ENCODE measurements around the gene SCN4B. TPM values are rescaled to one million over a fixed set of nuclear protein-coding genes. Genes with fewer than 3 reads are reported as not detected.

SCN4B gene
- total RNA-seq, 1 donor: 0.10 TPM

DNA sequence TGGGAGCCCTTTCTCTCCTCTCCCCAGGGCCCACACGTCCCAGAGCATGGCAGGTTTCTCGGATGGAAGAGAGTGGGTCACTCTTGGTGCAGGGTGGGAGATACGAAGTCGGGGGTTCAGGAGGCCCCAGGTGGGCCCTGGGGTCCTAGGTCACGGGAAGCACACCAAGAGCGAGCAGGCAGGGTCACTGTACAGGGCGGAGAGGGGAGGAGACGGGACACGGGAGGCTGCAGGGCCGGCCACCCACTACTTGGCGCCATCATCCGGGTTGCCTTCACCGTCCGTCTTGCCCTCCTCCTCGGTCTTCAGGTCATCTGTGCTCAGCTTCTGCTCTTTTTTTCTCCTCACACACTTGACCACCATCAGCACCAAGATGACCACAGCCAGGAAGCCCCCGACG, 14.0 kb upstream of the SCN4B start:
- Histone ChIP-seq H3K27me3 (ENCODE audit: insufficient read depth, low read length) (no peaks in the 10 kb centered on the region), H3K4me1 (ENCODE audit: insufficient read depth, low read length) (peaks cover 4% of the 10 kb centered on the region), H3K4me3 (ENCODE audit: low read length) (no peak overlapping the region), H3K9me3 (ENCODE audit: low read depth, low read length) (no peaks in the 10 kb centered on the region)

DNA sequence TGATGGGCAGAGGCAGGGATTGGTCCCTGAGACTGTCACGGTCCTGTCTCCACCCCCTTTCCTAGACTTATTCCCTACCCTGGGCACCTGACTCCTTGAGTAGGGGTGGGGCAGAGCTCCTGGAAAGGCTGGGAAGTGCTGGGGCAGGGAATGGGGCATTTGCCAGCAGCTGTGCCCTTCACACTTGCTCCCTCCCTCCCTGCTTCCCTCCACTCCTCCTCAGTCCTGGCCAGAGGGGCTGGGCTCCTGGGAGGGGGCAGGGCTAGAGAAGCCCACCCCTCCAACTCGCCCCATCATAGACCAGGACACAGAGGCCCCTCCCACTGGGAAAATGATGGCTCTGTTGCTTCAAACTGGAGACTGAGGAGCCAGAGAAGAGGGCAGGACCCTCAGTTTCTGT, 12.3 kb upstream of the SCN4B start:
- no peaks in the 10 kb centered on the region for H3K4me1 ChIP-seq (ENCODE audit: insufficient read depth, low read length)

DNA sequence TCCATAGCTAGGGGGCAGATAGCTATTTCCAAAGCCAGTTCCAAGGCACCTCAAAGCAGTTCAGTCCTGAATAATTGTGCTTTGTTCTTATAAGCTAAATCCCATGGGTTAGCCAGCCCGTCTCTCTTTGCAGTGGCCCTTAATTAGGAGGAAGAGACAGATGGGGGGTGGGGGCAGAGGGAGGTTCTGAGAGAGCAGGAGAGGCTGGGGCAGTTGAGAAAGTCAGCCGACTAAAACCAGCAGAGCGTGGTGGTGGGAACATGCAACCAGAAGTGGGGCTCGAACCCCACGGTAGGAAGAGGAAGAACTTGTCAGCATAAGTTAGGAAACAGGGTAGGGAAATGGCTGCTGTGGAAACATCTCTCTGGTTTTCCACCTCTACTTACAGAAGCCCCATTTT, 10.9 kb upstream of the SCN4B start:
- Histone ChIP-seq H3K9me3 (ENCODE audit: low read depth, low read length) (no peaks in the 10 kb centered on the region), H3K4me3 (ENCODE audit: low read length) (no peak overlapping the region), H3K27me3 (ENCODE audit: insufficient read depth, low read length) (peaks cover 2% of the 10 kb centered on the region), H3K4me1 (ENCODE audit: insufficient read depth, low read length) (no peaks in the 10 kb centered on the region)

More for the DNA sequence above, 12.3 kb upstream of the SCN4B start:
- Histone ChIP-seq H3K27me3 (ENCODE audit: insufficient read depth, low read length) (no peaks in the 10 kb centered on the region), H3K4me3 (ENCODE audit: low read length) (no peak overlapping the region), H3K9me3 (ENCODE audit: low read depth, low read length) (no peaks in the 10 kb centered on the region)

DNA sequence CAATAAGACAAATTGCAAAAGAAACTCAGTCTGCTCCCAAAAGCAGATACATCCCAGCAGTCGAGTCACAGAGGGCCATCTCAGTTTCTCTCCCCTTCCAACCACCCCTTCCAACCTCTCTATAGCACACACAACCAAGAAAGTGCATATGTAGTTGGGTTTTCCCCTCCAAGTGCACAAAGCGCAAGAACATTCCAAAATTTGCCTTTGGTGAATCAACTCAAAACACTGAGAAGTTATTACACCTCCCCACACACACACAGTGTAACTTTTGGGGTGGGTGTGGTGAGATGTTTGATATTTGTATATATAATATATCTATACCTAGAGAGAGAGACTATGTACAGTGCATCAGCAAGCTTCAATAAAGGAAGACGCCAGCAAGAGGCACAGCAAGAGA, 10.2 kb upstream of the SCN4B start:
- no peak overlapping the region for H3K4me3 ChIP-seq (ENCODE audit: low read length)
- H3K9me3 ChIP-seq (ENCODE audit: low read depth, low read length): no peaks in the 10 kb centered on the region
- peaks cover 2% of the 10 kb centered on the region for H3K27me3 ChIP-seq (ENCODE audit: insufficient read depth, low read length)
- no peaks in the 10 kb centered on the region for H3K4me1 ChIP-seq (ENCODE audit: insufficient read depth, low read length)

DNA sequence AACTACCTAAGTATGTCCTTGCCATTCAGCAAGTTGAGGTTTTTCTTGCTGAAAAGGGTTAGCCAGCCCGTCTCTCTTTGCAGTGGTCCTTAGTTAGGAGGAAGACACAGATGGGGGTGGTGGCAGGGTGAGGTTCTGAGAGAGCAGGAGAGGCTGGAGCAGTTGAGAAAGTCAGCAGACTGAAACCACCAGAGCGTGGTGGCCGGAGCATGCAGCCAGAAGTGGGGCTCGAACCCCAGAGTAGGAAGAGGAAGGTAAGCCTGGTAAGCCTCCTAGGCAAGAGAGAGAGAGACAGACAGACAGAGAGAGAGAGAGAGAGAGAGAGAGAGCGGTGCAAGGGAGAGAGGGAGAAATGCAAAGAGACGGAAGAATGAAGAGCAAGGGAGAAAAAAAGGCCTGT, 9.2 kb upstream of the SCN4B start:
- Histone ChIP-seq H3K4me1 (ENCODE audit: insufficient read depth, low read length) (peaks cover under 1% of the 10 kb centered on the region), H3K4me3 (ENCODE audit: low read length) (no peak overlapping the region), H3K9me3 (ENCODE audit: low read depth, low read length) (no peaks in the 10 kb centered on the region), H3K27me3 (ENCODE audit: insufficient read depth, low read length) (peaks cover 8% of the 10 kb centered on the region)

DNA sequence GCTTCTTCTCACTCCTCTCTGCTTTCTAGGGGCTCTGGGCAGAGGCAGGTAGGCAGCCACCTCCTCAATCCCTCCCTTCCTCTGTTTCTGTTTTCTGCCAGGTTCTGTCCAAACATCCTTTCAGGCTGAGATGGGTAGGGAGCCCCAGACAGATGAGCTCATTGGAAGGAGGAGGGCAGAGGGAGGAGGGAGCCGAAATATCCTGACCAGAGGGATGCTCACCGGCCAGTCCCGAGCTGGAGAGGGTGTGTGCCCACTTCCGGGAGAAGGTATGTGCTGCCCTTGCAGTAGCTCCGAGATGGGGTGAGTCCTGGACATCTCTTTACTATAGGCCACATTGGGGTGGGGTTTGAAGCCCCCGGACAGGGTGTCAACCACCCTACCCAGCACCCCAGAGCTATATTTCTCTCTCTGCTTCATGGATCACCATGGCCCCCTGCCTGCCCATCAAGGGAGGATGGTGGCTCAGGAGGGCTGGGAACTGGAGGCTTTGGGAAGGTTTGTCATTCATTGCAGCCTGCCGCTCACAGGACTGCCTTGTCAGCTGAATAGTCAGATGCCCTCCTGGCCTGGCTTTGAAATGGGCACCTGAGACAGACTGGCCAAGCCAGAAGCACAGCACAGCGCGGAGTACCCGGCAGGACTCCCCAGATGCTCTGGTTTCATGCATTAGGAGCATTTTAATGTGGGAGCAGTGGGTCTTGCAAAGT, 4.7 kb upstream of the SCN4B start:
- Histone ChIP-seq H3K4me3 (ENCODE audit: low read length) (no peak overlapping the region), H3K27me3 (ENCODE audit: insufficient read depth, low read length) (peaks cover 48% of the 10 kb centered on the region), H3K9me3 (ENCODE audit: low read depth, low read length) (no peaks in the 10 kb centered on the region), H3K4me1 (ENCODE audit: insufficient read depth, low read length) (peaks cover 13% of the 10 kb centered on the region)

DNA sequence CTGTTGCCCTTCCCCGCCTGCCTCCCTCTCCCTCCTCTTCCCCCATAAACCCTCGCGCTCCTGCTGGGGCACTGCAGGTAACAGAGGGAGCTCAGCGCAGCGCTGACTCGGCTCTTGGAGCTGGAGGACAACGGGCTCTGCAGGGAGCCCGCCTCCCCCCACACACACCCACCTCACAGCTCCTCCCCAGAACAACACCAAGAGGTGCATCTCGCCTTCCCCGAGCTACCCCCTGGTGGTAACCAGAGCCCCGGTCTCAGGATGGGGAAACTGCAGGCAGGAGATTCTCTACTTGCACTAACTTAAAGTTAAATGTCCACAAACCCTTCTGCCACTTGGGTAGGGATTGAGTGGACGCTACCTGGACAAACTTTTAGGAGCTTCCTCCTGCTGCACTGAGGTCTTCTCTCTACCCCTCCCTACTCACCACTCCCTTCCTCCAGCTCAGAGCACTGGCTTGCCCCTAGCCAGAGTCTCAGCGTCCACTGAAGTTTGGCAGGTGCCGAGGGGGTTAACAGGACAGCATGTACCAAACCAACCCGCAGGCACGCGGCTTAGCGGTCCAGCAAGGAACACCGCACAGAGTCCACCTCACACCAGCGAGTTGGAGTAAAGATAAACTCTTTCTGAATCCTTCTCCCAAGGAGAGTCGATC, 4.0 kb upstream of the SCN4B start:
- Histone ChIP-seq H3K4me1 (ENCODE audit: insufficient read depth, low read length) (peaks cover 15% of the 10 kb centered on the region), H3K27me3 (ENCODE audit: insufficient read depth, low read length) (peaks cover 55% of the 10 kb centered on the region), H3K4me3 (ENCODE audit: low read length) (no peak overlapping the region), H3K9me3 (ENCODE audit: low read depth, low read length) (no peaks in the 10 kb centered on the region)

DNA sequence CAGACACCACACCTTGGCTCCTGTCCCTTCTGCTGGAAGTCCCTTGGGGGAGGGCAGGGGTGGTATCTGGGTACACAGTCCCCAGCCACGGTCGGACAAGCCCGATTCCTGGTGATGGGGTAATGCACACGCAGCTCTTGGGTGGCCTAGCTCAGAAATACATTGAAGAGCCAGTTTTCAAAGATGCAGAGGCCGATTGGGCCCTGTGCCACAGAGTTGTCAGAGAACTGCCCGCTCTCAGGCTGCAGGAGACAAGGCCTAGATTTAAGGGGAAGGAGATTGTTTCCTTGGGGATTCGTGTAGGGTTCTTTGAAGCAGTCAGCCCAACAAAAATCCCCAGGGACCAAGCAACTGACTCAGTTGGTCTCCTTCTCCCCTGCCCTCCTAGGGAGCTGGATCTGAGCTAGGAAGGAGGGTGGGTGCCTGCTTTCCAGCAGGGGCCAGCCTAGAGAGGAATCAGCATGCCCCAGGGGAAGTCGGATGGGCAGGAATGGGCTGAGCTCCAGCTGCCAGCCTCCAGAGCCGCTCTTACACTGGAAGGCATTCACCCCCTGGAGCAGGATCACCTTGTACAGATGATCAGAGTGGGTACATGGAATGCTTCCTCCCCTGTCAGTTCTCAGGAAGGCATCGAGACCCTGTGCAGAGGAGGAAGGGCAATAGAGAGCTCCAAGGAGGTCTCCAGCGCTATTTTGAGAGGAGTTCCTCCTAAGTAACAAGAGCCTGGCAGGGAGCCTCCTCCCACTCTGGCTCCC, 3.3 kb upstream of the SCN4B start:
- H3K4me3 ChIP-seq (ENCODE audit: low read length): no peak overlapping the region
- H3K9me3 ChIP-seq (ENCODE audit: low read depth, low read length): no peaks in the 10 kb centered on the region
- peaks cover 15% of the 10 kb centered on the region for H3K4me1 ChIP-seq (ENCODE audit: insufficient read depth, low read length)
- H3K27me3 ChIP-seq (ENCODE audit: insufficient read depth, low read length): peaks cover 62% of the 10 kb centered on the region

DNA sequence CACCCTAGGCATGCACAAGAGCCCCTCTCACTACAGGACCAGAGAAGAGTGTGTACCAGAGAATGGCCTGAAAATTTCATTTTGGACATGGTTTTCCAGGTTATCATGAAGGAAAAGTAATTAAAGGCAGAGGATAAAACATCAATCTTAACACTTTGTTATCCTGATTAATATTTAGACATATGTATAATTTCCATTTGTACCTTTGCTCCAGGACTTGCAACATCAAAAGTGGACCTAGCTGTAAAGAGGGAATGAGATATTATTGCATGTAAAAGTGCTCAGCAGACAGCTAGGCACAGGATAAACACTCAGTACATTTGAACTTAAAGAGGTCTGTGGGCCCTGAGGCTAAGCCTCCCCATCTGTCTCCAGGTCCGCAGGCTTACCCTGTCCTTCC, 2.0 kb upstream of the SCN4B start:
- H3K4me1 ChIP-seq (ENCODE audit: insufficient read depth, low read length): peaks cover 15% of the 10 kb centered on the region
- H3K9me3 ChIP-seq (ENCODE audit: low read depth, low read length): no peaks in the 10 kb centered on the region
- no peak overlapping the region for H3K4me3 ChIP-seq (ENCODE audit: low read length)
- H3K27me3 ChIP-seq (ENCODE audit: insufficient read depth, low read length): peaks cover 67% of the 10 kb centered on the region

DNA sequence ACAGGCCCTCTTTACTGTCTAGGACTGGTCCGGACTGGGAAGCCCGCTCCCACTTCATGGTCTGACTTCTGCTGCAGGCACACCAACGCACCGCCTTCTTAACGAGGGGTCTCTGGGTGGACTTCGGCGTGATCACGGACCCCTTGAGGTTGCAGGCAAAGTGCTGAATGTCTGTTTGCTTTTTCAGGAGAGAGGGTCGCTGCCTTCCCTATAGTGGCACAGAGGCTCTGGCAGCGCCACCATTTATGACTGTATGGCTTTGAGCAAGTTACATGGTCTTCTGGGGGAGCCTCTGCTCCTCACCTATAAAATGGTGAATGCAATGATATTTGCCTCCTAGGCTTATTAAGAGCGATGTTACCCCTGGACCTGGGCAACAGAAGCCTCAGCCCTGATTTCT, 1.4 kb upstream of the SCN4B start:
- Histone ChIP-seq H3K27me3 (ENCODE audit: insufficient read depth, low read length) (peaks cover 66% of the 10 kb centered on the region), H3K4me1 (ENCODE audit: insufficient read depth, low read length) (peaks cover 15% of the 10 kb centered on the region), H3K9me3 (ENCODE audit: low read depth, low read length) (no peaks in the 10 kb centered on the region), H3K4me3 (ENCODE audit: low read length) (no peak overlapping the region)

DNA sequence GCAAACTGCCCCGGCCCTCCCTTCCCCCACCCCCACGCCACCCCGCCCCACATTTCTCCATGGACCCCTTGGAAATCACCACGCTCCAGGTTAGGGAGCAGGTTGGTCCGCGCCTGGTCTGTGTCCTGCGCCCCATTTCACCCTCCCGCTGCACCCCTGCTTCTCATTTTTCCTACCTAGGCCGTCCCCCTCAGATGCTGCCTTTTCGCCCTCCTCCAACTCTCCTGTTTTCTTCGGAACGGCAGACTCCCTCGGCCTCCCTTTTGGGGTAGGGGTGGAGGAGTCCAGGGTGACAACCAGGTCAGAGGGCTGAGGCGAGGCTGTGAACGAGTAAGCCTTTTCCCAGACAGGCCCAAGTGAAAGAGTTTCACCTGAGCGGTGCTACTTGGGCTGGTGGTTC, 893 bp upstream of the SCN4B start:
- Histone ChIP-seq H3K4me3 (ENCODE audit: low read length) (no peak overlapping the region), H3K4me1 (ENCODE audit: insufficient read depth, low read length) (peaks cover 15% of the 10 kb centered on the region), H3K9me3 (ENCODE audit: low read depth, low read length) (no peaks in the 10 kb centered on the region), H3K27me3 (ENCODE audit: insufficient read depth, low read length) (peaks cover 65% of the 10 kb centered on the region)

DNA sequence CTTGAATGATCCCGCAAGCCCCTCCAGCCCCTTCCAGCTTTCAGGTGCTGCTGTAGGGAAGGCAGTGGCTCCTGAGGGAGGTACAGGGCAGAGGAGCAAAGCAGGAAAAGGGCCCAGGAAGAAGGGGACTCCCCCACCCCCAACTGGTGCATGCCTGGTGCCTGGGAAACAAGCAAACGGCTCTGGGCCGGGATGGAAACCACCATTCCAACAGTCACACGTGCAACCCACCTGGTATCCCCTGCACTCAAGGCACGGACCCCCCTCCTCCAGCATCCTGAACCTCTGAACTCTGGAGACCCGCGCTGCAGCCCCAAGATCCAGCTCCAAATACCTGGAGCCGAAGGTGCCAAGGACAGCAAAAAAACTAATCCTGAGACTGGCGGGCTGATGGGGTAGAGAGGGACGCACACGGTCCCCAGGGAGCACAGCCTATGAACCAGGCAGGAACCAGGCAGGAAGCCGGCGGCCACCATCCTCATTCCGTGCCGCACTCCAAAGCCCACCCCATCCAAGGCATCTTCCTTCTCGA, 537 bp downstream of the SCN4B start:
- peaks cover 62% of the 10 kb centered on the region for H3K27me3 ChIP-seq (ENCODE audit: insufficient read depth, low read length)
- no peak overlapping the region for H3K4me3 ChIP-seq (ENCODE audit: low read length)
- no peaks in the 10 kb centered on the region for H3K9me3 ChIP-seq (ENCODE audit: low read depth, low read length)
- peaks cover 15% of the 10 kb centered on the region for H3K4me1 ChIP-seq (ENCODE audit: insufficient read depth, low read length)

DNA sequence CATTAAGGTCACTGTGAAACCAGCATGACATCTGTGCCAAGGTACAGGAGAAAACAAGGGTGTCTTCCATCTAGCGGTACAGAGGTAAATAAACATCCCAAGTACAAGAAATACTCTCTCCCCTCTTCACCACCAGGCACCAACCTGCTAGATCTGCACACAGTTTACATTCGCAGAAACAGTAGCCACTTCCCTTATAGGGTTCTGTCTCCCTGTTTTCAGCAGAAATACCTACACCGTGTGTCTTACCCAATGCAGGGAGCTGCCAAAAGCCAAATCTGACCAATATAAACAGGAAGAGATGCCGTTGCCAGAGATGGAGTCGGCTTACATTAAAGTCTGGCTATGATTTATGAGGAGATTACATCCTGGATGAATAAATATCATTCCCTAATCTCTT, 1.2 kb downstream of the SCN4B start:
- Histone ChIP-seq H3K4me1 (ENCODE audit: insufficient read depth, low read length) (peaks cover 12% of the 10 kb centered on the region), H3K27me3 (ENCODE audit: insufficient read depth, low read length) (peaks cover 60% of the 10 kb centered on the region)

DNA sequence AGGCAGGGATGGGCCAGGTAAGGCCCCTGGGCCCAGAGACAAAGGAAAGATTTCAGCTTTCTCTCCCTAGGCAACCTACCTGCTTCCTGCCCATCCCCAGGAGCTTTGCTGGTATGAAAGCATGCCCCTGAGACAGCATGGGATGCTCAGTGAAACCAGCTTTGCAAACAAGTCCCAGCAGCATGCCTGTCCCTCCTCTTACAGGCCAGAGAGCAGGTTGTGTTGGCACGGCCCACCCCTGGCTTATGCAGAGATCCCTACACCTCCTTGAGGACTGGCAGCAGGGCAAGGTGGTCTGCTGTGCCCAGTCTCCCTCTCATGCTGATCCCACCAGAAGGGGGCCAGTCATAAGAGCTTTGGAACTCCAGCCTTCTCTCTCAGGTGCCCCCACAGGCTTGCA, 3.1 kb downstream of the SCN4B start:
- Histone ChIP-seq H3K4me3 (ENCODE audit: low read length) (no peak overlapping the region), H3K9me3 (ENCODE audit: low read depth, low read length) (no peaks in the 10 kb centered on the region), H3K27me3 (ENCODE audit: insufficient read depth, low read length) (peaks cover 45% of the 10 kb centered on the region), H3K4me1 (ENCODE audit: insufficient read depth, low read length) (peaks cover 18% of the 10 kb centered on the region)

More for the DNA sequence above, 1.2 kb downstream of the SCN4B start:
- Histone ChIP-seq H3K9me3 (ENCODE audit: low read depth, low read length) (no peaks in the 10 kb centered on the region), H3K4me3 (ENCODE audit: low read length) (no peak overlapping the region)

DNA sequence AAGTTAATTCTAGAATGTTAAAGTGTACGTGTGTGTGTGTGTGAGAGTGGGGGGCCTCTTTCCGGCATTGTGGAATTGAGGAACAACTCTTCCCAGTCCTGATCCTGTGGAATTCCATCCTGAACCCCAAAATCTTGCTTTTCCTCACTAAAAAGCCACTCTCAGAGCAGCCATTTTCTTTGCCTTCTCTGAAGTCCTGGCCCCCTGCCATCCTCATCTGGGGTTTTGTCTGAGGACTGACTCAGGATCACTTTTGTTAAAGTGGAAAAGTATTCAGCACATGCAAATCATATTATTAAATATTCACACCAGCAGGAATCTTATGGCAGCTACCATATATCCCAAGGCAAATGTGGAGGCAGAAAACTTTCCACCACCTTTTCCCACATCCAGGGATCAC, 3.8 kb downstream of the SCN4B start:
- Histone ChIP-seq H3K9me3 (ENCODE audit: low read depth, low read length) (no peaks in the 10 kb centered on the region), H3K27me3 (ENCODE audit: insufficient read depth, low read length) (peaks cover 39% of the 10 kb centered on the region), H3K4me1 (ENCODE audit: insufficient read depth, low read length) (peaks cover 19% of the 10 kb centered on the region), H3K4me3 (ENCODE audit: low read length) (no peak overlapping the region)
